Fibroblast of skin of right quadriceps (primary cell): ENCODE results near the gene S1PR2.

Experiments
- DNase-seq: peaks from one replicate; pipeline ENCODE4 v3.0.0-alpha.2; 2013

The S1PR2 gene

GRCh38 chr19:10230861-10231611, at the start of gene S1PR2:
S1PR2 (minus strand) TSS chr19:10231331; CDS start chr19:10224905, 6,426 bp downstream.
- DNase-seq: peak; percentile 80

GRCh38 chr19:10279737-10280442, 48.8 kb upstream of the S1PR2 start:
- no peak for DNase-seq

- no peak for DNase-seq
These were observed 47.8 kb upstream of the S1PR2 start for GRCh38 chr19:10278935-10279334.

GRCh38 chr19:10277795-10278589, 46.9 kb upstream of the S1PR2 start:
- no peak for DNase-seq

- no peak for DNase-seq
These were observed 43.5 kb upstream of the S1PR2 start for GRCh38 chr19:10274589-10274988.

GRCh38 chr19:10271543-10272086, 40.5 kb upstream of the S1PR2 start:
- no peak for DNase-seq

- DNase-seq: no peak
These were observed 39.7 kb upstream of the S1PR2 start, which contains the start of gene ICAM1 for GRCh38 chr19:10270616-10271394. ICAM1 (plus strand) TSS chr19:10271120; CDS start chr19:10271160, 40 bp downstream.

- DNase-seq: no peak
These were observed 39.1 kb upstream of the S1PR2 start for GRCh38 chr19:10270180-10270615.

GRCh38 chr19:10269333-10270179, 38.4 kb upstream of the S1PR2 start:
- DNase-seq: peak; percentile 61

- no peak for DNase-seq
These were observed 36.9 kb upstream of the S1PR2 start for GRCh38 chr19:10268071-10268470.

- DNase-seq: no peak
These were observed 35.6 kb upstream of the S1PR2 start for GRCh38 chr19:10266706-10267105.

GRCh38 chr19:10262771-10263170, 31.6 kb upstream of the S1PR2 start:
- peak; percentile 53 for DNase-seq

- no peak for DNase-seq
These were observed 29.0 kb upstream of the S1PR2 start for GRCh38 chr19:10260141-10260584.

GRCh38 chr19:10259162-10259905, 28.2 kb upstream of the S1PR2 start:
- DNase-seq: peak; percentile 80

- no peak for DNase-seq
These were observed 27.1 kb upstream of the S1PR2 start for GRCh38 chr19:10258080-10258710.

GRCh38 chr19:10256970-10257615, 26.0 kb upstream of the S1PR2 start:
- no peak for DNase-seq

GRCh38 chr19:10256551-10256950, 25.4 kb upstream of the S1PR2 start:
- no peak for DNase-seq

- DNase-seq: no peak
These were observed 24.2 kb upstream of the S1PR2 start for GRCh38 chr19:10255358-10255757.

GRCh38 chr19:10254244-10254643, 23.1 kb upstream of the S1PR2 start:
- no peak for DNase-seq
